Pons (tissue), 1 donor: ENCODE results near the gene RSPO4.
"Not testable (repeated sequence)": the region's sequence is repeated elsewhere in the genome, so short reads cannot be mapped to it uniquely, and the experiment has no call there.

ENCODE experiments used
- DNase-seq: peaks from one replicate; pipeline ENCODE4 v3.0.0-alpha.2; 2016; ENCODE audit warnings: low spot score

Gene RSPO4

GRCh38 chr20:1001911-1002681 is at the start of gene RSPO4:
TSS of gene RSPO4 (minus strand) at chr20:1002311. CDS start at chr20:1002164, 147 bp downstream.
- no peak for DNase-seq

GRCh38 chr20:1050440-1050839 is 48.3 kb upstream of the RSPO4 start:
- DNase-seq = no peak

- no peak for DNase-seq
Observed at GRCh38 chr20:1045860-1046418, 43.8 kb upstream of the RSPO4 start.

- no peak for DNase-seq
Observed at GRCh38 chr20:1041845-1042390, 39.8 kb upstream of the RSPO4 start.

GRCh38 chr20:1038205-1038604 is 36.1 kb upstream of the RSPO4 start:
- DNase-seq = no peak

- no peak for DNase-seq
Observed at GRCh38 chr20:1037039-1037438, 34.9 kb upstream of the RSPO4 start.

GRCh38 chr20:1035466-1035865 is 33.4 kb upstream of the RSPO4 start:
- no peak for DNase-seq

- no peak for DNase-seq
Observed at GRCh38 chr20:1034415-1034789, 32.3 kb upstream of the RSPO4 start.

GRCh38 chr20:1033751-1034414 is 31.8 kb upstream of the RSPO4 start:
- DNase-seq = peak; percentile 50

- DNase-seq = no peak
Observed at GRCh38 chr20:1029980-1030379, 27.9 kb upstream of the RSPO4 start.

- DNase-seq = not testable (repeated sequence)
Observed at GRCh38 chr20:1026214-1026613, 24.1 kb upstream of the RSPO4 start.

GRCh38 chr20:1022871-1023270 is 20.8 kb upstream of the RSPO4 start:
- DNase-seq = no peak

- no peak for DNase-seq
Observed at GRCh38 chr20:1020614-1021013, 18.5 kb upstream of the RSPO4 start.

GRCh38 chr20:1019344-1019743 is 17.2 kb upstream of the RSPO4 start:
- no peak for DNase-seq

- no peak for DNase-seq
Observed at GRCh38 chr20:1017677-1018076, 15.6 kb upstream of the RSPO4 start.

GRCh38 chr20:1015181-1015580 is 13.1 kb upstream of the RSPO4 start:
- no peak for DNase-seq

GRCh38 chr20:1014471-1014870 is 12.4 kb upstream of the RSPO4 start:
- DNase-seq = no peak

- no peak for DNase-seq
Observed at GRCh38 chr20:1013566-1014340, 11.6 kb upstream of the RSPO4 start.

GRCh38 chr20:1012359-1013168 is 10.5 kb upstream of the RSPO4 start:
- no peak for DNase-seq

- DNase-seq = no peak
Observed at GRCh38 chr20:1010659-1011058, 8.5 kb upstream of the RSPO4 start.

GRCh38 chr20:1005452-1006027 is 3.4 kb upstream of the RSPO4 start:
- peak; percentile 3 for DNase-seq
